ENCODE data around the gene SLC7A8.

- TF ChIP-seq CTCF (IDR thresholded peaks at IDR 0.05) (no peak), POLR2AphosphoS5 (IDR thresholded peaks at IDR 0.05) (no peak)
These were observed 63.8 kb downstream of the SLC7A8 start for GRCh38 chr14:23119363-23120327.
